ELF-1 (cell line): Measurements from ENCODE around the gene MALAT1.
A peak's percentile ranks its signal among the peaks of the same experiment; 100 is the strongest.
"Not testable (repeated sequence)": the region's sequence is repeated elsewhere in the genome, so short reads cannot be mapped to it uniquely, and the experiment has no call there.

ENCODE experiments used
- DNase-seq: peaks from one replicate; pipeline ENCODE4 v3.0.0-alpha.2; 2016; ENCODE audit warnings: low read depth, low spot score

MALAT1 gene

GRCh38 chr11:65498977-65499712 is at the start of gene MALAT1:
Gene MALAT1 (plus strand): TSS chr11:65499045.
- DNase-seq, result peak; percentile 92

GRCh38 chr11:65451301-65451700 is 47.5 kb upstream of the MALAT1 start:
- not testable (repeated sequence) for DNase-seq

GRCh38 chr11:65452259-65452658 is 46.6 kb upstream of the MALAT1 start:
- not testable (repeated sequence) for DNase-seq

GRCh38 chr11:65452806-65453490 is 45.9 kb upstream of the MALAT1 start:
- no peak for DNase-seq

- DNase-seq, result no peak
These were observed 44.5 kb upstream of the MALAT1 start for GRCh38 chr11:65454311-65454695.

GRCh38 chr11:65454696-65455456 is 44.0 kb upstream of the MALAT1 start:
- peak; percentile 97 for DNase-seq

- no peak for DNase-seq
These were observed 42.4 kb upstream of the MALAT1 start for GRCh38 chr11:65456418-65456817.

GRCh38 chr11:65459552-65459951 is 39.3 kb upstream of the MALAT1 start:
- DNase-seq, result peak; percentile 90

- not testable (repeated sequence) for DNase-seq
These were observed 33.4 kb upstream of the MALAT1 start for GRCh38 chr11:65465471-65465870.

- DNase-seq, result not testable (repeated sequence)
These were observed 31.5 kb upstream of the MALAT1 start for GRCh38 chr11:65467306-65467705.

GRCh38 chr11:65468874-65469333 is 29.9 kb upstream of the MALAT1 start:
- peak; percentile 91 for DNase-seq

- no peak for DNase-seq
These were observed 28.3 kb upstream of the MALAT1 start for GRCh38 chr11:65470433-65471049.

GRCh38 chr11:65471447-65471891 is 27.4 kb upstream of the MALAT1 start:
- DNase-seq, result peak; percentile 75

GRCh38 chr11:65472588-65473277 is 26.1 kb upstream of the MALAT1 start:
- not testable (repeated sequence) for DNase-seq

GRCh38 chr11:65473278-65473860 is 25.5 kb upstream of the MALAT1 start:
- DNase-seq, result no peak

GRCh38 chr11:65474864-65475263 is 24.0 kb upstream of the MALAT1 start:
- DNase-seq, result no peak

GRCh38 chr11:65476632-65477148 is 22.2 kb upstream of the MALAT1 start:
- DNase-seq, result no peak

- DNase-seq, result peak; percentile 97
These were observed 21.5 kb upstream of the MALAT1 start for GRCh38 chr11:65477149-65477965.

GRCh38 chr11:65478388-65479183 is 20.3 kb upstream of the MALAT1 start:
- DNase-seq, result no peak
